DND-41 (cell line): ENCODE results near the gene BRIP1.

Source experiments
- CTCF ChIP-seq: IDR thresholded peaks from 2 replicates; pipeline ENCODE4 v1.5.1; 2012; ENCODE audit warnings: borderline replicate concordance, low read length, moderate library complexity, mild to moderate bottlenecking; ENCODE audit not compliant: poor library complexity, severe bottlenecking; ENCODE audit errors: extremely low read depth
- EZH2 ChIP-seq: IDR thresholded peaks from 3 replicates; pipeline ENCODE4 v1.6.1; 2012; ENCODE audit warnings: borderline replicate concordance, low read depth, mild to moderate bottlenecking, moderate library complexity, low read length, inconsistent platforms; ENCODE audit not compliant: severe bottlenecking

- TF ChIP-seq CTCF (no peak), EZH2 (no peak)
Measured at GRCh38 chr17:61700252-61700651, 163.1 kb downstream of the BRIP1 start.
